Upper lobe of left lung (tissue), 4 donors: ENCODE data around the gene YDJC.

Experiments
- EP300 ChIP-seq, 4 donors: sonication (generic); formaldehyde crosslinking; IDR thresholded peaks; one replicate each; pipeline ENCODE4 v1.5.1; 2017; ENCODE audit warnings: antibody characterized with exemption in 4 of 4, control low read depth in 2 of 4
- POLR2A ChIP-seq, 4 donors: fragments of 450-650 bp; IDR thresholded peaks; one replicate each; pipeline ENCODE4 v1.5.1; 2016 to 2017; ENCODE audit warnings: antibody characterized with exemption in 4 of 4, mild to moderate bottlenecking in 2 of 4

DNA sequence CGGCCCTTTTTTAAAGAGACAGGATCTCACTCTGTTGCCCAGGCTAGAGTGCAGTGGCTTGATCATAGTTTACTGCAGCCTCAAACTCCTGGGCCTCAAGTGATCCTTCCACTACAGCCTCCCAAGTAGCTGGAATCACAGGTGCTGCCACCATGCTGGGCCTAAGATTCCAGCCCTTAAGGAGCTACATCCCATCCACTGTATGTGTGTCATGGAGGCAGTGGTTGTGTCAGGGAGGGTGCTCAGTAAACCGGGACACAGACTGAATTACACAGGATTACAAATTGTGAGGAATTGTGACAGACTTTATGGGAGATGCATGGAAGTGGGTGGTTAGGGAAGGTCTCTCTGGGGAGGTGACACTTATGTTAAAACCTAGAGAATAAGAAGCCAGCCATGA lies 33.9 kb upstream of the YDJC start:
- TF ChIP-seq POLR2A (IDR thresholded peaks at IDR 0.05) (no peak), EP300 (IDR thresholded peaks at IDR 0.05) (no peak)
